CD4-positive, alpha-beta T cell treated with Interleukin-1 beta for 1 hour (primary cell): ENCODE measurements around the gene UBXN1.
"Not testable (repeated sequence)": the region's sequence is repeated elsewhere in the genome, so short reads cannot be mapped to it uniquely, and the experiment has no call there.

Experiments used
- DNase-seq, 2 donors: peaks; one replicate each; pipeline ENCODE4 v3.0.0-alpha.2; 2020 to 2022

UBXN1 gene

GRCh38 chr11:62671236-62671607 is 7.7 kb downstream of the UBXN1 start:
- DNase-seq = no peak

- no peak for DNase-seq
These were observed 9.3 kb downstream of the UBXN1 start for GRCh38 chr11:62669420-62670161.

- DNase-seq = no peak
These were observed 11.4 kb downstream of the UBXN1 start for GRCh38 chr11:62667460-62667859.

- DNase-seq = no peak
These were observed 12.5 kb downstream of the UBXN1 start for GRCh38 chr11:62666259-62666926.

GRCh38 chr11:62665599-62666258 is 13.1 kb downstream of the UBXN1 start:
- DNase-seq = peak; percentile 65 to 69

GRCh38 chr11:62665075-62665598 is 13.7 kb downstream of the UBXN1 start, which contains the start of the genes C11orf98 and CSKMT:
C11orf98 (minus strand) TSS chr11:62665210; CDS start chr11:62665169, 41 bp downstream.
CSKMT (plus strand) TSS chr11:62665312; CDS start chr11:62665880, 568 bp downstream.
- peak; percentile 93 to 97 for DNase-seq

- DNase-seq = peak; percentile 61 to 63
These were observed 14.3 kb downstream of the UBXN1 start for GRCh38 chr11:62664405-62665074.

- no peak for DNase-seq
These were observed 22.0 kb downstream of the UBXN1 start for GRCh38 chr11:62656796-62657429.

GRCh38 chr11:62654297-62654696 is 24.6 kb downstream of the UBXN1 start:
- DNase-seq = no peak

- peak in 1 of 2 donors; percentile 69 for DNase-seq
These were observed 26.5 kb downstream of the UBXN1 start for GRCh38 chr11:62652161-62653006.

GRCh38 chr11:62650283-62650682 is 28.6 kb downstream of the UBXN1 start:
- not testable (repeated sequence) for DNase-seq

- no peak for DNase-seq
These were observed 29.4 kb downstream of the UBXN1 start for GRCh38 chr11:62649486-62649885.

- DNase-seq = no peak
These were observed 29.9 kb downstream of the UBXN1 start for GRCh38 chr11:62648967-62649364.

GRCh38 chr11:62648185-62648966 is 30.5 kb downstream of the UBXN1 start:
- no peak for DNase-seq

GRCh38 chr11:62647609-62648005 is 31.3 kb downstream of the UBXN1 start:
- DNase-seq = no peak

GRCh38 chr11:62646825-62647608 is 31.9 kb downstream of the UBXN1 start:
- no peak for DNase-seq

- DNase-seq = peak; percentile 98 to 99
These were observed 32.7 kb downstream of the UBXN1 start, which contains the start of gene GANAB for GRCh38 chr11:62645946-62646824. GANAB (minus strand) TSS chr11:62646613; CDS start chr11:62646599, 14 bp downstream.

- DNase-seq = no peak
These were observed 33.3 kb downstream of the UBXN1 start for GRCh38 chr11:62645671-62645945.

GRCh38 chr11:62644220-62644619 is 34.7 kb downstream of the UBXN1 start:
- no peak for DNase-seq
